GM23338 (cell line): ENCODE data around the gene TAF7.

Source experiments
- EZH2 ChIP-seq: fragments of 200-600 bp; sonication (generic); IDR thresholded peaks from one replicate; pipeline ENCODE4 v1.8.0; 2017; ENCODE audit warnings: antibody characterized with exemption, mild to moderate bottlenecking, low read depth; ENCODE audit not compliant: unreplicated experiment
- EZH2phosphoT487 ChIP-seq: fragments of 200-600 bp; sonication (generic); IDR thresholded peaks from one replicate; pipeline ENCODE4 v1.8.1; 2018; ENCODE audit warnings: antibody characterized with exemption; ENCODE audit not compliant: unreplicated experiment
- JUNB ChIP-seq: IDR thresholded peaks from one replicate; pipeline ENCODE4 v1.6.1; 2016; ENCODE audit warnings: antibody characterized with exemption; ENCODE audit not compliant: unreplicated experiment
- POLR2AphosphoS5 ChIP-seq: IDR thresholded peaks from 2 replicates; pipeline ENCODE4 v1.6.1; 2016; ENCODE audit warnings: antibody characterized with exemption, low read depth
- TF ChIP-seq, protein P1 (sequence below), 2 experiments: fragments of 200-600 bp in 1 of 2; sonication (generic) in 1 of 2; conservative IDR thresholded peaks; 2 replicates each; pipeline versions ENCODE4 v1.5.1 to v1.6.1; 2016 to 2017; ENCODE audit warnings: antibody characterized with exemption in 2 of 2, low read depth in 2 of 2, mild to moderate bottlenecking in 2 of 2, moderate library complexity in 1 of 2
- TF ChIP-seq, protein P2 (sequence below): IDR thresholded peaks from one replicate; pipeline ENCODE4 v1.6.1; 2018; ENCODE audit warnings: antibody characterized with exemption; ENCODE audit not compliant: unreplicated experiment
- TF ChIP-seq, protein P3 (sequence below): IDR thresholded peaks from 2 replicates; pipeline ENCODE4 v1.6.1; 2016; ENCODE audit warnings: antibody characterized with exemption

DNA sequence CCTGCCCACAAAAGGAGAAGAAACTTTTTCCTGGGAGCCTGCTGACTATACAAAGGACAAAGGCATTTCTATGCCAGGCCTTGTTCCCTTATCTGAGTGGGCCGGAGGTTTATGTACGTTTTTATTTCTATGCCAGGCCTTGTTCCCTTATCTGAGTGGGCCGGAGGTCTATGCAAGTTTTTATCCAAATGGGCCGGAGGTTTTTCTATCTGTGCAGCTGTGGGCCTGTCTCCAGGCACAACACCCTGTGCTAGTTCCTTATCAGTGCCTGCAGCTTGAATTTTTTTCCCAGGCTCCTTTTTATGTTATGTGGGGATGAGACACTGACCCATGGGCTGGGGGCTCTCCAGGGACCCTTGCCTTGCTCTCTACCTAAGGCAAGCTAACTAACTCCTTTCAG, 22.2 kb downstream of the TAF7 start:
- TF ChIP-seq, protein P1, sequence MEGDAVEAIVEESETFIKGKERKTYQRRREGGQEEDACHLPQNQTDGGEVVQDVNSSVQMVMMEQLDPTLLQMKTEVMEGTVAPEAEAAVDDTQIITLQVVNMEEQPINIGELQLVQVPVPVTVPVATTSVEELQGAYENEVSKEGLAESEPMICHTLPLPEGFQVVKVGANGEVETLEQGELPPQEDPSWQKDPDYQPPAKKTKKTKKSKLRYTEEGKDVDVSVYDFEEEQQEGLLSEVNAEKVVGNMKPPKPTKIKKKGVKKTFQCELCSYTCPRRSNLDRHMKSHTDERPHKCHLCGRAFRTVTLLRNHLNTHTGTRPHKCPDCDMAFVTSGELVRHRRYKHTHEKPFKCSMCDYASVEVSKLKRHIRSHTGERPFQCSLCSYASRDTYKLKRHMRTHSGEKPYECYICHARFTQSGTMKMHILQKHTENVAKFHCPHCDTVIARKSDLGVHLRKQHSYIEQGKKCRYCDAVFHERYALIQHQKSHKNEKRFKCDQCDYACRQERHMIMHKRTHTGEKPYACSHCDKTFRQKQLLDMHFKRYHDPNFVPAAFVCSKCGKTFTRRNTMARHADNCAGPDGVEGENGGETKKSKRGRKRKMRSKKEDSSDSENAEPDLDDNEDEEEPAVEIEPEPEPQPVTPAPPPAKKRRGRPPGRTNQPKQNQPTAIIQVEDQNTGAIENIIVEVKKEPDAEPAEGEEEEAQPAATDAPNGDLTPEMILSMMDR (conservative IDR thresholded peaks at IDR 0.05; ENCODE audit: low read depth in 2 of 2): no peak
- TF ChIP-seq JUNB: no peak
- TF ChIP-seq EZH2: no peak
- TF ChIP-seq EZH2phosphoT487: no peak
- TF ChIP-seq POLR2AphosphoS5: no peak
- TF ChIP-seq, protein P2, sequence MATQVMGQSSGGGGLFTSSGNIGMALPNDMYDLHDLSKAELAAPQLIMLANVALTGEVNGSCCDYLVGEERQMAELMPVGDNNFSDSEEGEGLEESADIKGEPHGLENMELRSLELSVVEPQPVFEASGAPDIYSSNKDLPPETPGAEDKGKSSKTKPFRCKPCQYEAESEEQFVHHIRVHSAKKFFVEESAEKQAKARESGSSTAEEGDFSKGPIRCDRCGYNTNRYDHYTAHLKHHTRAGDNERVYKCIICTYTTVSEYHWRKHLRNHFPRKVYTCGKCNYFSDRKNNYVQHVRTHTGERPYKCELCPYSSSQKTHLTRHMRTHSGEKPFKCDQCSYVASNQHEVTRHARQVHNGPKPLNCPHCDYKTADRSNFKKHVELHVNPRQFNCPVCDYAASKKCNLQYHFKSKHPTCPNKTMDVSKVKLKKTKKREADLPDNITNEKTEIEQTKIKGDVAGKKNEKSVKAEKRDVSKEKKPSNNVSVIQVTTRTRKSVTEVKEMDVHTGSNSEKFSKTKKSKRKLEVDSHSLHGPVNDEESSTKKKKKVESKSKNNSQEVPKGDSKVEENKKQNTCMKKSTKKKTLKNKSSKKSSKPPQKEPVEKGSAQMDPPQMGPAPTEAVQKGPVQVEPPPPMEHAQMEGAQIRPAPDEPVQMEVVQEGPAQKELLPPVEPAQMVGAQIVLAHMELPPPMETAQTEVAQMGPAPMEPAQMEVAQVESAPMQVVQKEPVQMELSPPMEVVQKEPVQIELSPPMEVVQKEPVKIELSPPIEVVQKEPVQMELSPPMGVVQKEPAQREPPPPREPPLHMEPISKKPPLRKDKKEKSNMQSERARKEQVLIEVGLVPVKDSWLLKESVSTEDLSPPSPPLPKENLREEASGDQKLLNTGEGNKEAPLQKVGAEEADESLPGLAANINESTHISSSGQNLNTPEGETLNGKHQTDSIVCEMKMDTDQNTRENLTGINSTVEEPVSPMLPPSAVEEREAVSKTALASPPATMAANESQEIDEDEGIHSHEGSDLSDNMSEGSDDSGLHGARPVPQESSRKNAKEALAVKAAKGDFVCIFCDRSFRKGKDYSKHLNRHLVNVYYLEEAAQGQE: no peak
- TF ChIP-seq, protein P3, sequence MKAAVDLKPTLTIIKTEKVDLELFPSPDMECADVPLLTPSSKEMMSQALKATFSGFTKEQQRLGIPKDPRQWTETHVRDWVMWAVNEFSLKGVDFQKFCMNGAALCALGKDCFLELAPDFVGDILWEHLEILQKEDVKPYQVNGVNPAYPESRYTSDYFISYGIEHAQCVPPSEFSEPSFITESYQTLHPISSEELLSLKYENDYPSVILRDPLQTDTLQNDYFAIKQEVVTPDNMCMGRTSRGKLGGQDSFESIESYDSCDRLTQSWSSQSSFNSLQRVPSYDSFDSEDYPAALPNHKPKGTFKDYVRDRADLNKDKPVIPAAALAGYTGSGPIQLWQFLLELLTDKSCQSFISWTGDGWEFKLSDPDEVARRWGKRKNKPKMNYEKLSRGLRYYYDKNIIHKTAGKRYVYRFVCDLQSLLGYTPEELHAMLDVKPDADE: no peak
